CD4-positive, alpha-beta T cell treated with Interleukin-4 for 4 hours (primary cell): ENCODE measurements around the gene GOLGA7B.

ENCODE experiments used
- DNase-seq: peaks from one replicate; pipeline ENCODE4 v3.0.0-alpha.2; 2020

Gene GOLGA7B

GRCh38 chr10:97849687-97850402 lies at the start of gene GOLGA7B:
GOLGA7B (plus strand) TSS chr10:97849843; CDS start chr10:97850304, 461 bp downstream.
- peak; percentile 32 for DNase-seq

DNA sequence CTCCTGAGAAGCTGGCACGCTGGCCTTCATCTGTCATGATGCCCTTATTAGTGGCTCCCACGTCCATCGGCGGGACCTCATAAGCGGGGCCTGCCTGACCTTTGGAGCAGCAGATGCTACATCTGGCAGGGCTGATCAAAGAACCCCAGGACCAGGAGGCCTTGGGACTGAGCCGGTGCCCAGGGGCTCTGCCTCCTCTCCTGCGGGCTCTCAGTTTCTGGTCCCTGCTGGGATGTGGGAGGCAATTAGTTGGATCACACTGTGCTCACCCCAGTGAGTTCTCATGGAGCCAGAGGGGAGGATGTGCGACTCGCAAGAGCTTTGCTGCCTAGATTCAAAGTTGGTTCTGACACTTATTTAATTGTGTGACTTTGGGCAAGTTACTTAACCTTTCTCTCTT lies 49.2 kb upstream of the GOLGA7B start:
- no peak for DNase-seq

DNA sequence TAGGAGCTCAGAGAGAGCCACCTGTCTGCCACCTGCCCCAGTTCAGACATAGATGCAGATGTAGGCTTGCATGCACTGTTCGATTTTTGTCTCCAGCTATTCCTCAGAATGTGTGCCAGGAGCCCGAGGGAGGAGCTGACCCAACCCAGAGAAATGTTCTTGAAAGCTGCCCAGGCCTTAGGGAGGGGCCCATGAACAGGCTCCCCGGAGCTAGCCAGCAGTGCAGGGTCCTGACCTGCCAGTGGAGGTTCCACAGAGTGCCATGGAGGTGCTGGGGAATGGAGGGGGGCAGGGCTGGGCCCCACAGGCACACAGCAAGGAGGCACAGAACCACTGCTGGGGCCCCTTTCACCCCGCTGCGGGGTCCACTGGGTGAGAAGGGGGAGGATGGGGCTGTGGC lies 48.2 kb upstream of the GOLGA7B start:
- DNase-seq, result no peak

DNA sequence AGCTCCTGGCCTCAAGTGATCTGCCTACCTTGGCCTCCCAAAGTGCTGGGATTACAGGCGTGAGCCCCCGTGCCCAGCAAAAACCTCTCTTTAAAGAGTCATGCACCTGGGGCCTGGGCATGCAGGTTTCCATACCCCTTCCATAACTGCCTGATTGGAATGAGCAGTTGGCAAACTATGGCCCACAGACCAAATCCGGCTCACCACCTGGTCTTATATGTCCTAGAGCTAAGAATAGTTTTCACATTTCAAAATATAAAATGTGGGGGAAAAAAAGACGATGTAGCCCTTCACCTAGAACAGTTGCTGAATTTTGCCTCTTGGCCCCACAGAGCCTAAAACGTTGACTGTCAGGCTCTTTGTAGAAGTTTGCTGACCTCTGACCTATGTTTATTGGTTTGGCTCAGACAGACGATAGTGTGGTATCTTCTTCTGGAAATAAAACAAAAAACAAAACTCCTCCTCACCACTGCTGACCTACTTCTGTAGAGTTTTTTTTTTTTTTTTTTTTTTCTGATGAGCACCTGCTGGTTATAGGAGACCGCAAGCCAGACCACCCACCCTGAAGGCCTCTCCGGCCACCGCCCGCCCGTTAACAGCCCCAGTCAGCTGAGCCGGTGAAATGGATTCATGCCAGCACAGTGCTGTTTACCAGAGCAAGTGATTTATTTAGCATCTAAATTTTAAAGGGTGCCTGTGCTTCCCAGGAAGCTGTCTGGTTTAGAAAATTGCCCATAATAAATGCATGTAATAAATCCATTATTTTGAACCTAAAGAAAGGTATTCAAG lies 44.4 kb upstream of the GOLGA7B start:
- no peak for DNase-seq

- no peak for DNase-seq
Observed at GRCh38 chr10:97805949-97806348, 43.7 kb upstream of the GOLGA7B start.

GRCh38 chr10:97810446-97810845 lies 39.2 kb upstream of the GOLGA7B start:
- DNase-seq, result no peak

- no peak for DNase-seq
Observed at GRCh38 chr10:97811958-97812357, 37.7 kb upstream of the GOLGA7B start.

- no peak for DNase-seq
Observed at GRCh38 chr10:97812696-97813095, 36.9 kb upstream of the GOLGA7B start.

DNA sequence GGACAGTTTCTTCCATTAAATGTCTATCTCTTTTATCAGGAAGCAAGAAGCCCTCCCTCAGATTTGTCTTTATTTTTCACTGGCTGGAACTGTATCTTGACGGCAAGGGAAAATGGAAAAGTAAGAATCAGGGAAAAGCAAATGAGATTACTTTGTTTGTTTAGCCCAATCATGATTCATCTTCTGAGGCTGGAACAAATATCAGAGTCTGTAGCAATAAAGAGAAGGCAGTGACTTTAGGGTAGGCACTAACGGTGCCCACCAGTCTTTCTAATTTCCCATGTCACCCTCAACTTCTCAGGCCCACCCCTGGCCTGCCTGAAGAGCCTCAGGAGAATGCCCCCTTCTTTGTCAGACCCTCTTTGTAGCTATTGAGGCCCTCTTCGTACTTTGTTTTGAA lies 36.3 kb upstream of the GOLGA7B start:
- no peak for DNase-seq

DNA sequence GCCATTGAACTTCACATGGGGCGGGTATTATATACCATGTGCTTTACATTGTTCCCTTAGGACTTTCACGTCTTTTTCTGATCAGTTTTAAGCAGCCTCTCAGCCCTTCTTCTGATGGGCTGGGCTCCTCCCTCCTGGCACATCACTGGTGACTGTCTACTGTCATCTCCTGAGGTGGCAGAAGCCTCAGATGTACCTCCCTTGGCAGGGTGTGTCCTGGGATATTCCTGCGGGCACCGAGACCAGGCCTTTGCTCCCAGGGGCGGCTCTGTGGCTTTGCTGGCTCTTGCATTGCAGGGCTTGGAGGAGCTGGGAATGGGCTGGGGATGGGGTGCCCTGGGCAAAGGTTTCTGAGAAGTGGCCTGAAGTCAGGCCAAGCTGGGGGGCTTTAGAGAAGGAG lies 34.6 kb upstream of the GOLGA7B start:
- DNase-seq, result no peak

GRCh38 chr10:97816609-97817008 lies 33.0 kb upstream of the GOLGA7B start:
- no peak for DNase-seq

DNA sequence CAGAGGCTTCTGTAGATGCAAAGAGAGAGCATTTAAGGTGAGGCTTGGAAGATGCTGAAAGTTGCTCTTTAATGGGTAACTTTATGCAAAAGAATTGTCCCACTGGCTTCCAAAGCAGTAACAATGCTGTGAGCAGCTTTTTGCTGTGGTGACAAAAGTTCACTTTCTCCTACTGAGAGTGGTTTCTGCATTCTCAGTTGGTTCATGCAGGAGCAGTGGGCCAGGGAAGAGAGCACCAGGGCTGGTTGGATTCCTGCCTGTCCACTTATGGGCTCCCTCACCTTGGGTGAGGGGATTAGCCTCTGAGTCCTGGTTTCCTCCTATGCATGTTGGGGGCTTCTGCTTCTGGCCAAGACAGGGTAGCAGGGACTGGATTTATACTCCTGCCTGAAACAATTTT lies 31.1 kb upstream of the GOLGA7B start:
- no peak for DNase-seq

- no peak for DNase-seq
Observed at GRCh38 chr10:97820096-97820704, 29.4 kb upstream of the GOLGA7B start.

- no peak for DNase-seq
Observed at GRCh38 chr10:97821308-97822038, 28.2 kb upstream of the GOLGA7B start.

DNA sequence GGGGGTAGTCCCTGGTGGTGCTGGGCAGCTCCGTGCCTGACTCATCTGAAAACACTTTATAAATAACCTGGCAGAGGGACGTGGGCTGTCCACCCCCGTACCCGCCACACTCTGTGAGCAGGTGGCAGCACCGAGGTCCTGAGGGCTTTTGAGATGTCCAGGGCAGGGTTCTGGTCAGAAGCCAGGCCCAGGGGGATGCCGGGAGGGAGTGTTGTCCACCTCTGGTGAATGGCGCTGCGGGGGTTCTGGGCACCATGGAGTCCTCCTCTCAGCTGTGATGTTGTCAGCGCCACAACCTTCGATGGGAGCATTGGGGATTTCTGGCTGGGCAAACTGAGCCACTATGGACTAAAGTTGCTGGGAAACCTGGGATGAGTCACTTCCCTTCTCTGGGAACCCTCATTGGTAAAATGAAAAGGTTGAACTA lies 27.4 kb upstream of the GOLGA7B start:
- no peak for DNase-seq

GRCh38 chr10:97823734-97824133 lies 25.9 kb upstream of the GOLGA7B start:
- DNase-seq, result no peak

GRCh38 chr10:97825020-97825760 lies 24.5 kb upstream of the GOLGA7B start:
- DNase-seq, result no peak

DNA sequence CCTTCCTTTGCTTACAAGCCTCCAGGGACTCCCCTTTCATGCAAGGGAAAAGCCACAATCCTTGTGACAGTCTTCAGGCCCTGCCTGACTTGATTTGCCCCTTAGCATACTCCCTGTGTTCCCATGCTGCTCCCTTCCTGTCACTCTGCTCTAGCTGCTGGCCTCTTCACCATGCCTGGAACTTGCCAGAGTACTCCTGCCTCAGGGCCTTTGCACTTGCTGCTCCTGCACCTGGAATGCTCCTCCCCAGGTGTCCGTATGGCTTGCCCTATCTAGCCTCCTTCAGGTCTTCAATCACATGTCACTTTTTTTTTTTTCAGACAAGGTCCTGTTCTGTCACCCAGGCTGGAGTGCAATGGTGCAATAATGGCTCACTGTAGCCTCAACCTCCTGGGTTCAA lies 22.8 kb upstream of the GOLGA7B start:
- DNase-seq, result no peak

- DNase-seq, result no peak
Observed at GRCh38 chr10:97827702-97828291, 21.8 kb upstream of the GOLGA7B start.

DNA sequence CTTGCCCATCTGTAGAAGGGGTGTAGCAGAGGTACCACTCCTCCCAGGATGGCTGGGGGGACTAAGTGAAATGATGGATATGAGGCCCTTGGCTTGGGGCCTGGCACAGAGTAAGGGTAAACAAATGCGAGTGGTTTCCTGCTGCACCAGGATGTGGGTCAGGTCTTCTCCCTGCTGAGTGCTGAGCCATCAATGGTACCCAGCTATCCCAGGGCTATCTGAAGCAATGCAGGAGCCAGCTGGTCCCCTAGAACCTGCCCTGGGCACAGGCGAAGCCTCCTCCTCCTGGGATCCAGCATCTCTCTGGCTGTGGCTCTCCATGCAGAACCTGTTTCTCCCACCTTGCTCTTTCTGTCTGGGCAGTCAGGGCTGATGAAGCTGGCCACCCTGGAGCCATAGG lies 20.9 kb upstream of the GOLGA7B start:
- DNase-seq, result no peak

DNA sequence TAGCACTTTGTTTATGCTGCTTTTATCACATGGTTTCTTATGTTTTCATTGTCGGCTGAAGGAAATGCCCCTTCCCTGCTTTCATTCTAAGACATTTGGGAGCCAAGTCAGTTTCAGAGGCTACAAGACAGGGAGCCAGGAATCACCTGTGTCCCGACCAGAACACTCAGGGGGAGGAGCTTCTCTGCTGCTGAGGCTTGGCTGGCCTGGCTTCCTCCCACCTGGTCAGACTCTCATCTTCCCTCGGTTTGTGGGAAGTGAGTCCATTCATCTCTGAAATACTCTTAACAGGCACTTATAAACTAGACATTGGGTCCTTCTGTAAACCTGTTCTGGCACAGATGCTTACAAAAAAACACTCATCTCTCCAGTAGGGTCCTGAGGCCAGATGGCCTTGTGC lies 19.6 kb upstream of the GOLGA7B start:
- DNase-seq, result no peak

DNA sequence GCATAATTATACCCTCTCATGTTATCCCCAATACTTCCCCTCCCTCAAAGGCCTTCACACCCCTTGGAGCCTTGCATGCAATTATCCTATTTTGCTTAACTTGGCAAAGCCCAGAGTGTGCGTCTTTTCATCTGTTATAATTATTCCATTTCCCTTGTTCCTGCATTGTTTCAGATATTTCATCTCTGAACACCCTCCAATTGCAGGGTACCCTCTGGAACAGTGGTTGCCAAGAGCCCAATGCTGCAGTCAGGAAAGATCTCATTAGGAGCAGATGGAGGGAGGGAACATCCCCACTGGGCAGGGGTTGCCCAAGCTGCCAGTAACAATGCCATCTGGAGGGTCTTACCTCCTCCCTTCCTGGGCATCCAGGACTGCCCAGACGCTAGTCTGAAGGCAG lies 18.4 kb upstream of the GOLGA7B start:
- no peak for DNase-seq
